Neural cell (in vitro differentiated cells): ENCODE measurements around the gene UBL4A. TPM values are rescaled to one million over a fixed set of nuclear protein-coding genes. Genes with fewer than 3 reads are reported as not detected.

Experiments used
- H2AFZ ChIP-seq: fragments of 200-600, 300-800 bp; sonication (generic), shearing (Covaris generic); 2 replicates; pipeline ENCODE4 v1.6.0; 2014; ENCODE audit warnings: low read depth, mild to moderate bottlenecking, antibody characterized with exemption, low read length, moderate library complexity
- H3F3A ChIP-seq: fragments of 200-600 bp; shearing (Covaris generic); 2 replicates; pipeline ENCODE4 v1.6.1; 2016; ENCODE audit warnings: mild to moderate bottlenecking, moderate library complexity, mixed read lengths, antibody characterized with exemption, low read length; ENCODE audit not compliant: insufficient read depth, poor library complexity, severe bottlenecking
- H3K27ac ChIP-seq: fragments of 200-600, 300-800 bp; sonication (generic), shearing (Covaris generic); 2 replicates; pipeline ENCODE4 v1.5.1; 2014; ENCODE audit warnings: mild to moderate bottlenecking, low read length, moderate library complexity
- H3K27me3 ChIP-seq: fragments of 300-800, 200-600 bp; sonication (generic), shearing (Covaris generic); 2 replicates; pipeline ENCODE4 v1.6.0; 2014; ENCODE audit warnings: mild to moderate bottlenecking, low read depth, low read length, moderate library complexity; ENCODE audit not compliant: insufficient read depth
- H3K36me3 ChIP-seq: fragments of 300-800, 200-600 bp; sonication (generic), shearing (Covaris generic); 2 replicates; pipeline ENCODE4 v1.5.1; 2014; ENCODE audit warnings: mild to moderate bottlenecking, antibody characterized with exemption, low read length, moderate library complexity; ENCODE audit not compliant: insufficient read depth
- H3K4me2 ChIP-seq: fragments of 300-800, 200-600 bp; sonication (generic), shearing (Covaris generic); 2 replicates; pipeline ENCODE4 v1.6.0; 2014; ENCODE audit warnings: mild to moderate bottlenecking, low read length
- H3K4me3 ChIP-seq: fragments of 300-800, 200-600 bp; sonication (generic), shearing (Covaris generic); 2 replicates; pipeline ENCODE4 v1.5.1; 2014; ENCODE audit warnings: mild to moderate bottlenecking, low read length, moderate library complexity
- H3K79me2 ChIP-seq: fragments of 200-600 bp; shearing (Covaris generic); replicated peaks from 2 replicates; pipeline ENCODE4 v1.6.0; 2014; ENCODE audit warnings: mild to moderate bottlenecking, low read length, moderate library complexity; ENCODE audit not compliant: insufficient read depth
- H3K9ac ChIP-seq: fragments of 300-800, 200-600 bp; sonication (generic), shearing (Covaris generic); 2 replicates; pipeline ENCODE4 v1.6.1; 2016; ENCODE audit warnings: mild to moderate bottlenecking, low read length, mixed read lengths
- H3K9me2 ChIP-seq: fragments of 200-600 bp; shearing (Covaris generic); 2 replicates; pipeline ENCODE4 v1.6.1; 2016; ENCODE audit warnings: mild to moderate bottlenecking, low read length, mixed read lengths; ENCODE audit not compliant: insufficient read depth
- H3K9me3 ChIP-seq: fragments of 200-600, 300-800 bp; sonication (generic), shearing (Covaris generic); 2 replicates; pipeline ENCODE4 v1.6.1; 2016; ENCODE audit warnings: mild to moderate bottlenecking, mixed run types, low read length, moderate library complexity, mixed read lengths
- H4K20me1 ChIP-seq: fragments of 200-600 bp; shearing (Covaris generic); 2 replicates; pipeline ENCODE4 v1.6.1; 2016; ENCODE audit warnings: mild to moderate bottlenecking, mixed run types; ENCODE audit not compliant: insufficient read depth
- EP300 ChIP-seq: fragments of 450-650 bp; conservative IDR thresholded peaks from 2 replicates; pipeline ENCODE4 v1.6.1; 2014; ENCODE audit warnings: antibody characterized with exemption, mild to moderate bottlenecking, moderate library complexity; ENCODE audit not compliant: poor library complexity, severe bottlenecking
- EZH2 ChIP-seq: fragments of 200-600, 300-800 bp; shearing (Covaris generic), sonication (generic); IDR thresholded peaks from 2 replicates; pipeline ENCODE4 v1.6.1; 2014; ENCODE audit warnings: antibody characterized with exemption, low read length, borderline replicate concordance, mild to moderate bottlenecking; ENCODE audit not compliant: insufficient read depth, poor library complexity, severe bottlenecking
- MXI1 ChIP-seq: fragments of 450-650 bp; conservative IDR thresholded peaks from 2 replicates; pipeline ENCODE4 v1.6.1; 2014; ENCODE audit warnings: antibody characterized with exemption, mild to moderate bottlenecking; ENCODE audit not compliant: poor library complexity, severe bottlenecking
- POLR2AphosphoS5 ChIP-seq: IDR thresholded peaks from 2 replicates; pipeline ENCODE4 v1.6.1; 2012
- RAD21 ChIP-seq: fragments of 450-650 bp; conservative IDR thresholded peaks from 2 replicates; pipeline ENCODE4 v1.6.1; 2014; ENCODE audit warnings: antibody characterized with exemption, mild to moderate bottlenecking, moderate library complexity
- SMC3 ChIP-seq: fragments of 450-650 bp; conservative IDR thresholded peaks from 2 replicates; pipeline ENCODE4 v1.6.1; 2014; ENCODE audit warnings: antibody characterized with exemption, mild to moderate bottlenecking, moderate library complexity; ENCODE audit not compliant: poor library complexity
- TAF1 ChIP-seq: IDR thresholded peaks from 2 replicates; pipeline ENCODE4 v1.6.1; 2012; ENCODE audit warnings: low read depth
- polyA plus RNA-seq: library from polyadenylated mRNA; depleted of rRNA; stranded (reverse); fragments of >200 nt; gene quantifications from 2 replicates; pipeline ENCODE4 v1.2.3, GENCODE V29; 2014
- TF ChIP-seq, protein P1 (sequence below): fragments of 450-650 bp; IDR thresholded peaks from 2 replicates; pipeline ENCODE4 v1.5.1; 2014; ENCODE audit warnings: antibody characterized with exemption, mild to moderate bottlenecking, moderate library complexity; ENCODE audit not compliant: poor library complexity, severe bottlenecking
- TF ChIP-seq, protein P2 (sequence below): IDR thresholded peaks from 2 replicates; pipeline ENCODE4 v1.6.1; 2012; ENCODE audit warnings: borderline replicate concordance

UBL4A gene
- polyA plus RNA-seq, 1 donor from 2014 or later = 28.5 TPM

DNA sequence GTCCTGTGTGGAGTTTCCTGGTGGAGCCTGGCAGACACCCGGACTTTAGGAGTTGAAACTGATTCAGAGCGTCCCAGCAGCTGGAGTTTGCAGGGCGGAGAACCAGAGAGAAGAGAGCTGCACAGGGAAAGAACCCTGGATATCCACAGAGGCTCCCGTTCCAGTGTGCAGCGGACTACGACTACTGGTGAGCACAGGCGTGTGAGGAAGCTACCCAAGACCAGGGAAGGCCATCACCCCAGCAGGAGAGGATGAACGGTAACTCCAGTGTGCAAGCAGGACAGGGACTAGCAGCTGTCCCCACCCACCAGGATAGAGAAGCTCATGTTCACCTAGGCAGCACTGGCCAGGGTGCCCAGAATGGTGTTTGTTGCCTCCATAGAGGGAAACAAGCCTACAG lies 9.6 kb downstream of the UBL4A start:
- Histone ChIP-seq H3K4me3 (no peak overlapping the region), H3K79me2 (no peaks in the 10 kb centered on the region), H4K20me1 (no peaks in the 10 kb centered on the region), H2AFZ (no peak overlapping the region), H3F3A (no peaks in the 10 kb centered on the region), H3K9ac (no peak overlapping the region), H3K9me3 (no peaks in the 10 kb centered on the region), H3K36me3 (no peaks in the 10 kb centered on the region), H3K27me3 (no peaks in the 10 kb centered on the region), H3K9me2 (no peaks in the 10 kb centered on the region), H3K4me2 (no peak overlapping the region), H3K27ac (no peak overlapping the region)
- TF ChIP-seq, protein P1, sequence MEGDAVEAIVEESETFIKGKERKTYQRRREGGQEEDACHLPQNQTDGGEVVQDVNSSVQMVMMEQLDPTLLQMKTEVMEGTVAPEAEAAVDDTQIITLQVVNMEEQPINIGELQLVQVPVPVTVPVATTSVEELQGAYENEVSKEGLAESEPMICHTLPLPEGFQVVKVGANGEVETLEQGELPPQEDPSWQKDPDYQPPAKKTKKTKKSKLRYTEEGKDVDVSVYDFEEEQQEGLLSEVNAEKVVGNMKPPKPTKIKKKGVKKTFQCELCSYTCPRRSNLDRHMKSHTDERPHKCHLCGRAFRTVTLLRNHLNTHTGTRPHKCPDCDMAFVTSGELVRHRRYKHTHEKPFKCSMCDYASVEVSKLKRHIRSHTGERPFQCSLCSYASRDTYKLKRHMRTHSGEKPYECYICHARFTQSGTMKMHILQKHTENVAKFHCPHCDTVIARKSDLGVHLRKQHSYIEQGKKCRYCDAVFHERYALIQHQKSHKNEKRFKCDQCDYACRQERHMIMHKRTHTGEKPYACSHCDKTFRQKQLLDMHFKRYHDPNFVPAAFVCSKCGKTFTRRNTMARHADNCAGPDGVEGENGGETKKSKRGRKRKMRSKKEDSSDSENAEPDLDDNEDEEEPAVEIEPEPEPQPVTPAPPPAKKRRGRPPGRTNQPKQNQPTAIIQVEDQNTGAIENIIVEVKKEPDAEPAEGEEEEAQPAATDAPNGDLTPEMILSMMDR = no peak
- TF ChIP-seq EZH2 (no peak), MXI1 (no peak), SMC3 (no peak), RAD21 (no peak), POLR2AphosphoS5 (no peak), TAF1 (no peak), EP300 (no peak)
- TF ChIP-seq, protein P2, sequence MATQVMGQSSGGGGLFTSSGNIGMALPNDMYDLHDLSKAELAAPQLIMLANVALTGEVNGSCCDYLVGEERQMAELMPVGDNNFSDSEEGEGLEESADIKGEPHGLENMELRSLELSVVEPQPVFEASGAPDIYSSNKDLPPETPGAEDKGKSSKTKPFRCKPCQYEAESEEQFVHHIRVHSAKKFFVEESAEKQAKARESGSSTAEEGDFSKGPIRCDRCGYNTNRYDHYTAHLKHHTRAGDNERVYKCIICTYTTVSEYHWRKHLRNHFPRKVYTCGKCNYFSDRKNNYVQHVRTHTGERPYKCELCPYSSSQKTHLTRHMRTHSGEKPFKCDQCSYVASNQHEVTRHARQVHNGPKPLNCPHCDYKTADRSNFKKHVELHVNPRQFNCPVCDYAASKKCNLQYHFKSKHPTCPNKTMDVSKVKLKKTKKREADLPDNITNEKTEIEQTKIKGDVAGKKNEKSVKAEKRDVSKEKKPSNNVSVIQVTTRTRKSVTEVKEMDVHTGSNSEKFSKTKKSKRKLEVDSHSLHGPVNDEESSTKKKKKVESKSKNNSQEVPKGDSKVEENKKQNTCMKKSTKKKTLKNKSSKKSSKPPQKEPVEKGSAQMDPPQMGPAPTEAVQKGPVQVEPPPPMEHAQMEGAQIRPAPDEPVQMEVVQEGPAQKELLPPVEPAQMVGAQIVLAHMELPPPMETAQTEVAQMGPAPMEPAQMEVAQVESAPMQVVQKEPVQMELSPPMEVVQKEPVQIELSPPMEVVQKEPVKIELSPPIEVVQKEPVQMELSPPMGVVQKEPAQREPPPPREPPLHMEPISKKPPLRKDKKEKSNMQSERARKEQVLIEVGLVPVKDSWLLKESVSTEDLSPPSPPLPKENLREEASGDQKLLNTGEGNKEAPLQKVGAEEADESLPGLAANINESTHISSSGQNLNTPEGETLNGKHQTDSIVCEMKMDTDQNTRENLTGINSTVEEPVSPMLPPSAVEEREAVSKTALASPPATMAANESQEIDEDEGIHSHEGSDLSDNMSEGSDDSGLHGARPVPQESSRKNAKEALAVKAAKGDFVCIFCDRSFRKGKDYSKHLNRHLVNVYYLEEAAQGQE = no peak

DNA sequence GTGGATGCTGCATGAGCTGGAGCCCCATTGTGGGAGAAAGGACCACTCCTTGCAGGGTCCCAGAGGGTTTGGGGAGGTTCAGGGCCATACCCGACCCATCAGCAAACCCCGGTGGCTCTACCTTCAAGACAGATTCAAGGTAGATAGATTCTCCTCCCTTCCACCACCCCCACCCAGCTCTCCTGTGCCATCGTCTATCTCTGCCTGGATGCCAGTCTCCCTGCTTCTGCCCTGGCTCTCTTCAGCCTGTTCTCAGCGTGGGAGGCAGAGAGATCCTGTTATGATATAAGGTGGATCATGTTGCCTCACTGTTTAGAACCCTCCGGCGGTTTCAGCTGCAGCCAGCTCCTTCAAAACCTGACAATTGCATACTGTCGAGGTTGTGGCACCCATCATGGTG lies 12.7 kb downstream of the UBL4A start:
- Histone ChIP-seq H3K79me2 (no peaks in the 10 kb centered on the region), H3K9me3 (no peaks in the 10 kb centered on the region), H3F3A (no peaks in the 10 kb centered on the region), H3K4me2 (no peak overlapping the region), H3K4me3 (no peak overlapping the region), H3K27ac (no peak overlapping the region), H3K9ac (no peak overlapping the region), H4K20me1 (no peaks in the 10 kb centered on the region), H3K9me2 (no peaks in the 10 kb centered on the region), H2AFZ (no peak overlapping the region), H3K27me3 (no peaks in the 10 kb centered on the region), H3K36me3 (no peaks in the 10 kb centered on the region)
- TF ChIP-seq TAF1 = no peak
- TF ChIP-seq MXI1 = no peak
- no peak for TF ChIP-seq SMC3
- TF ChIP-seq POLR2AphosphoS5 = no peak
- TF ChIP-seq, protein P1 = no peak
- TF ChIP-seq EZH2 = no peak
- TF ChIP-seq, protein P2 = no peak
- no peak for TF ChIP-seq RAD21
- no peak for TF ChIP-seq EP300
